Stimulated activated naive CD4-positive, alpha-beta T cell treated with Interleukin-2 at 50 U/mL for 16 hours (primary cell): Measurements from ENCODE around the gene KIAA0513.
A peak's percentile ranks its signal among the peaks of the same experiment; 100 is the strongest.

Source experiments
- DNase-seq: peaks from one replicate; lab custom pipeline; 2025; lab: John Stamatoyannopoulos, UW

KIAA0513 gene

GRCh38 chr16:85074225-85074914 lies 46.8 kb downstream of the KIAA0513 start:
- DNase-seq, result no peak

DNA sequence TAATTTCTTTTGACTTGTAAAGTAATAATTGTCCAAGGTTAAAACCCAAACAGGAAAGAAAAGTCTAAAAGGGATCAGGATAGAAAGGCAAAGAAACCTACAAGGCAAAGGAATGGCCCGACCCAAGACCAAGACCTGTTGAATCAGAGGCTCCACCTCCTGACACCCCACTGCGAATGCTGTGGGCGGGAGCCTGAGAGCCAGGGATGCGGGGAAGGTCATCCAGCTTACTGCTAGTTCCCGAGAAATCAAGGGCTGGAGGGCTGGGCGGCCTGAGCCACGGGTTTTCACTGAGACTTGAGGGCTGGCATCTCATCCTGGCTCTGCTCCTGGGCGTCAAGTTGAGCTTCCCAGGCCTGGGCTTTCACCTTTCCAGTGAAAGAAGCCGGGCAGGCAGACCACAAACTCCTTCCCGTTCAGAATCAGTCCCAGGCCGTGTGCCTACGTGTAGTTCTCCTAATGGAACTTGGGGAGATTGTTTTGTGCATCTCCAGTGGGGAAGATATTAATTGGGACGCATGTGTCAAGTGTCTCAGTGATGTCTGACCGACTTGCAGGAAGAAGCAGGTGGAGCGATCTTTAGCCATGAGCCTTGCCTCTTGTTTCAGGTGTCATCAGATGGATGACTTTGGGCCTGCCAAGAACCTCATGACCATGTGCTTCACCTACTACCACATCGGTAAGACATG lies 47.8 kb downstream of the KIAA0513 start:
- DNase-seq, result no peak

DNA sequence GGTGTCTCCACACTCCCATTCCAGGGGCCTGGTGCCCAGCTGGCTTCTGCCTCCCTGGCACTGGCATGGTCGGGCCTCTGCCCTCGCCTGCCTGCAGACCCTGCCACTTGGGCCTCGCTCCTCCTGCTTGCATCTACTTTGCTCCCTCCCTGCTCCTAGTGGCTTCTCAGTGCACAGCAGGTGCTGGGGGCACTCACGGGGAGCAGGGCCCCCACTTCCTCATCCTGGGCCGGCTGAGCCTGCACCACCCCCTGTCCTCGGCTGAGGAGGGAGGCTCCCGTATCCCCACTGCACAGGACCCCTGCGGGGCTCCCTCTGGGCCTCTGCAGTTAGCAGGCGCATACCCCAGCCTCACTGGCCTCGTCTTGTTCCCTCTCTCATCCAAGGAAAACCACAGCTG lies 49.4 kb downstream of the KIAA0513 start:
- no peak for DNase-seq

- no peak for DNase-seq
These were observed 50.1 kb downstream of the KIAA0513 start for GRCh38 chr16:85077576-85078125.

DNA sequence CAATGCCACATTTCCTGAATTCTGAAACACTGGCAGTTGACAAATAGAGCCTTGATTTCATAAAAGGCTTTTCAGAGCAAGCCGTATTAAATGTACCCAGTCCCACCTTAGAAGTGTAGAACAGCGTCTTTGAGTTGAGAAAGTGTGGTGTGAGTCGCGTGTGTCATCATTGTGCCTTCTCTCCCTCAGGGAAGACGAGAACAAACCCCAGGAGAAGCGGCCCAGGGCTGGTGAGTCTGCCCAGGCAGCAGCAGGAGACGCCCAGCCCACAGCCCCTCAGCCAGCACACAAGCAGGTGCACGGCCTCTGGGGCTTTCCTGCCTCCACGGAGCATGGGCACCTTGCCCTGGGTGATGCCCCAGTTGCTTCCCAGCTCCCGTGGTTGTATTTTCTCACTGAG lies 50.6 kb downstream of the KIAA0513 start:
- no peak for DNase-seq

DNA sequence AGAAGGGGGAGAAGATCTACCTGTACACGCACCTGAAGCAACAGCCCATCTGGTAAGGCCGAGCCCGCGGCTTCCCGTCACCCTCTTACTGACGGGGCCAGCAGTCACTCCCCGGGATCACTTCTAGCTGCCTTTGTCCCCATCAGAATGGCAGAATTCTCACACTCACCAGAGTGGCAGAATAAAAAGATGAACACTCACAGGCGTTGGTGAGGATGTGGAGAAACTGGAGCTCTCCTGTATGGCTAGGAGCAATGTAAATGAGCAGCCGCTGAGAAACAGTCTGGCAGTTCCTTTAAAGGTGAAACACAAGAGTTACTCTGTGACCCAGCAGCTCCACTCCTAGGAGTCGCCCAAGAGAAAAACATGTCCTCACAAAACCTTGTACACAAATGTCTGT lies 51.4 kb downstream of the KIAA0513 start:
- no peak for DNase-seq

DNA sequence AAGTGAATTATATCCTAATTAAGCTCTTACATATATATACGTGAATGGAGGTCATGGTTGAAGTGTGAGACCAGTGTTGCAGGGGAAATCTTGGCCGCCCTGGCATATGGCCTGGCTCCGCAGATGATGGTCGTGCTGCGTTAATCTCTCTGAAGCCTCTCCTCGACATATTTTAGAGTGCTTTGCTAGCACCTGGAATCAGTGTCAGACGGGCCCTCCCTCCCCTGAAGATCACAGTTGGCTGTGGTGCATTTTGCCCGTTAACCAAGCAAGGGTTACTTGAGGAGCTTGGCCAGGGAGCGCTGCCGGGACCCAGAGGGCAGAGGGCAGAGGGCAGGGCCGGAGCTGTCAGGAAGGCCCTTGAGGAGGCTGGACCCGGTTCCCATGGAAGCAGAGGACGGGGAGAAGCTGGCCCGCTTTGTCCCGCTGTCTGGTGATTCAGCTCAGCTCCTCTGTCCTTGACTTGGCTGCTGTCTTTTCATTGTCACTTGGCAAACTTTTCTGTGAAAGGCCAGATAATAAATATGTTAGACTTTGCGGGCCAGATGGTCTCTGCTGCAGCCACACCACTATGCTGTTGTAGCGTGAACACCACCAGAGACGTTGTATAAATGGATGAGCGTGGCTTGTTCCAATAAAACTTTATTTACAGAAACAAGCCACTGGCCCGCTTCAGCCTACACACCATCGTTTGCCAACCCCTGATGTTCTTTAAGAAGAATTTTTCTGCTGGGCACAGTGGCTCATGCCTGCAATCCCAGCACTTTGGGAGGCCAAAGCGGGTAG lies 52.4 kb downstream of the KIAA0513 start:
- no peak for DNase-seq

GRCh38 chr16:85081038-85081437 lies 53.4 kb downstream of the KIAA0513 start:
- no peak for DNase-seq

- DNase-seq, result no peak
These were observed 54.2 kb downstream of the KIAA0513 start for GRCh38 chr16:85081765-85082164.

DNA sequence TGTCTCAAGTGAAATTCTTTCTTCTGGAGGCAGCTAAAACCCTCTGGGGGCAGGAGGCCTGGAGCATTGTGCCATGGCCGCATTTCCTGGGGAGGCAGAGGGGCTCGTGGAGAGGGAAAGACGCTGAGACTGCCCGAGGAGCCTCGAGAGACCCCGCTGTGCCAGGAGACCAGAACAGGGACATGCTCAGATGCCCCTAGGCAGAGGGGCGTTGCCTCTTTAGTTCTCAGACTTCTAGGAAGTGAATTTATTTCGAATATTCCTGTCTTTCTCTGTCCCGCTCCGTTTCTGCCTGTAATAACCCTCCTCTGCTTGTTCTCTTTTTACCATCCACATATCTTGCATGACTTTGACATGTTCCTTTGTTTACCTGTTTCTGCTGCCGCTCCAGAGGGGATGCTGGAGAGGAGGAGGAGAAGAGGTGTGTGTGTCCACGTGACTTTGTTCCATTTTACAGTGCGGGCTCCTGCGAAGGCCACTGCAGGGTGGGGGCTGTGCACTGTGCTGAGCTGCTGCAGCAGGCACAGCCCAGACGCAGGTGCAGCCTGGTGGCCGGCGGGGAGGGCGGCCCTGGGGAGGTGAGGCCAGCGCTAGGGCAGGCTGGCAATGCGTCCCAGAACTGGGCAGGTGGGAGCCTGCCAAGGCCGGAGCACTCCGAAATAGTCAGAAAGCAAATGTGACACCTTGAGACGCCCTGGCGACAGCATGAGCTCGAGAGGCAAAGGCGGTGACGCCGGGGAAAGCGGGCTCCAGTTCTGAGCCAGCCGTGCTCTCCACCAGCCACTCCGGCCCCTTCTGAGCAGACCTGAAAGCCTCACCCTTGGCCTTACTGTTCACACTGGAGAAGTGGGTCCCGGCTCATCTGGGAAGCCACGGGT lies 54.8 kb downstream of the KIAA0513 start:
- DNase-seq, result no peak

DNA sequence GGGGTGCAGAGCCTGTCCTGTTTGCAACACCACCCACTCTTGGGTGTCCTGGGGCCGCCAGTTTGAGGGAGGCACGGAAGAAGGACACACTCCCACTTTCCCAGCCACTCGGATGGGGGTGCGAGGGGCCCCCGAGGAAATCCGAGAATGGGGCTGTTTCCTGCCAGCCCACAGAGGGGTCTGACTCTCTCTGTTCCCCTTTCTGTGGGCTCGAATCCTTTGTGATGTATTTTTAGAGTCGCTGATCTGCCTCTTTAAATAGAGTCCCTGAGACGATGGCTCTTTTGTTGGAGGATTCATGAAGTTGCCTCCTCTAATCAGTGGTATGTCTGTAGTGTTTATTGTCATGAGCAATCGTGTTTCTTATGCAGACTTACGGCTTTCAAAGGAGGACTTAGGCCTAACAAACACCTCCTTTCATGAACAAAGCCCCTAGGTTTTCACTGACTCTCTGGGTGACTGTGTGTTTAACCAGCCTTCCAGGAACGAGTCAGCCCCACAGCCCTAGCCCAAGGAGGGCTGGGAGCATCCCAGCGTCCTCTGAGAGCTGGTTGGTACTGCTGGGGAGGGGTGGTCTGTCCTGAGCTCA lies 55.5 kb downstream of the KIAA0513 start:
- DNase-seq, result no peak

DNA sequence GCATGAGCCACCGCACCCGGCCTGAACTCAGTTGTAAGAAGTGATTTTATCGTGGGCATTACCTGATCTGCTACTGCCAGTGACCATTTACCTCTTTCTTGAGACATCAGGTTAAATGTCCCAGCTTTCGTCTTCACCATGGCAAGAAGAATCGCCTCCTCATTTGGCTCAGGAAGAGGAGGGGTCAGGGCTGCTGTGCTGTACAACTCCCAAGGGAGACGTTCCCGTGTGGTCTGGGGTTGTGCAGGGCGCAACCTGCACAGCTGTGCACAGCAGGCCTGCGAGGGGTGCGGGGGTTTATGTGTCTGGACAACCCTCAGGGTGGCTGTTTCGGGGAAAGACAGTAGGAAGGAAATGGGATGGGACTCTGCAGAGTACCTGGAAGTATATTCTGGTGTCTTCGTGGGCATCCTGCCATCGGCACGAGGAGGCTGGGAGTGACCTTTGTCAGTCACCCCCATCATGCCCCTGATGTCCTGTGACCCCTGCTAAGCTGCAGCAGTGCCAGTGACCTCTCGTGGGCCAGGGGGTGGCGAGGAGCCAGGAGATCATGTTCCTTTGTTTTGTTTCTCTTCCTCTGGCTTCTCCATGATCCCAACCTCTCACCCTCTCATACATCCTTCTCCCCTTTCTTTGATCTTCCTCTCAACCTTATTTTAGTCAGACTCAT lies 57.4 kb downstream of the KIAA0513 start:
- DNase-seq, result no peak

- DNase-seq, result no peak
These were observed 58.1 kb downstream of the KIAA0513 start for GRCh38 chr16:85085721-85086120.

DNA sequence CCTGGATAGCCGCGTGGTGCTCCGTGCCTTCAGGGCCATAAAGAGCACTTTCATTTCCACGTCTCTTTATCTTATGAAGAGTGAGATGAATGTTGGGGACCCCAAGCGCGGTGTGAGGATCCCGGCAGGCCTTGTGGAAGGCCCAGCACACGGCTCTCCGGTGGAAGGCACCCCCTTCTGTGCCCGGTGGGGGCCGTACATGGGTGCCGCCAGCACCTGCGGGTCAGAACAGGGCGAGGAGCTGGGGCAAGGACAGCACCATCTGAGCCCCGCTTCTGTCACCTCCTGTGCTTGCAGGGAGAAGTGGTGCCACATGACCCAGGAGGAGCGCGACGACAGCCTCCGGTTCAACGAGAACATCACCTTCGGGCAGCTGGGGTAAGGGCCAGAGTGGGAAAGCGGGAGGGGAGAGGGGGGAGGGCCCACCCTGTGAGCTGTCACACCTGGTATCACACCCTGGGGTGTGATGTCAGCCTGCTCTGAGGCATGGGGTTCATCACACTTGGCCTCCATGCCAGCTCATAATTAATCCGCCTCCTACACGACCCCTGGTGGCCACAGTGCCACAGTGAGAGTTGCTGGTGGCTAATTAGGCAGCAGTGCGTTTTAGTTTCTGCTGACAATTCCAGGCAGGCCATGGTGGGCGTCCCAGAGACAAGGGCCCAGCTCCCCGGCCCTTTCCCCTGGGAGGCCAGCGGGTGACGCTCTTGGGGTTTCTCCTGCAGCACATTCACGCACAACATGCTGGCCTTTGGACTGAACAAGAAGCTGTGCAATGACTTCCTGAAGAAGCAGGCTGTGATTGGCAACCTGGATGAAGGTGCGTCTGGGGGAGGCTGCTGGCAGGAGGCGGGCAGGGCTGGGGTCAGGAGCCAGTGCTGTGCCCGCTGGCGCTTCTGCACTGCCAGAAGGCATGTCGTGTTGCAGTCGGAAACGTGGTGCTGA lies 59.0 kb downstream of the KIAA0513 start:
- peak; percentile 74 for DNase-seq

DNA sequence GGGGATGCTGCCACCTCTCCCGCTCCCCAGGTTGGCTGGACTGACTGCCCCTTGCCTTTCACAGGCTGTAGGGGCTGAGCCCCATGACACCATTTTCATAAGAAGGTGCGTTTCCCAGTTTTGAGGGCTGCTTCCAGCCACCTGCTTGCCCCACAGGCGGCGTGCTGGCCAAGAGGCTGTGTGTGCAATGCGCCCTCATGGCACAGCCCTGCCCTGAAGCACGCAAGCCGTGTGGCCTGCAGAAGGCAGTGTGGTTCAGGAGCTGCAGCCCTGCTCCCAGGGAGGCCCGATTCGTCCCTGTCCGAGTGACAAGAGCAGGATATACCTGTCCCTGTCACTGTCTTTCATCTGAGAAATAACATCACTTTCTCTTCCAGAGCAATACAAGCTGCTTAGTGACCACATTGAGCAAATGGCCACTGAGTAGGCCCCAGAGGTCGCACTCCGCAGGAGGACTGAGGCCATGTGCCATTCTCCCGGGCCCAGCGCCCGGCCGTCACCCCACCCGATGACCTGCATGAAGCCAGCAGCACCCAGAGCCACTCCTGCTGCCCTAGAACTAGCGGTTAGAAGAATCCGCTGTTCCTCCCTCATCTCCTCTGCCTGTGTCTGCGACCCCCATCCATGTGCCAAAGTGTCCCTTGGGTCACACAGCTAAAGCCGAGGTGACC lies 60.4 kb downstream of the KIAA0513 start:
- DNase-seq, result no peak

DNA sequence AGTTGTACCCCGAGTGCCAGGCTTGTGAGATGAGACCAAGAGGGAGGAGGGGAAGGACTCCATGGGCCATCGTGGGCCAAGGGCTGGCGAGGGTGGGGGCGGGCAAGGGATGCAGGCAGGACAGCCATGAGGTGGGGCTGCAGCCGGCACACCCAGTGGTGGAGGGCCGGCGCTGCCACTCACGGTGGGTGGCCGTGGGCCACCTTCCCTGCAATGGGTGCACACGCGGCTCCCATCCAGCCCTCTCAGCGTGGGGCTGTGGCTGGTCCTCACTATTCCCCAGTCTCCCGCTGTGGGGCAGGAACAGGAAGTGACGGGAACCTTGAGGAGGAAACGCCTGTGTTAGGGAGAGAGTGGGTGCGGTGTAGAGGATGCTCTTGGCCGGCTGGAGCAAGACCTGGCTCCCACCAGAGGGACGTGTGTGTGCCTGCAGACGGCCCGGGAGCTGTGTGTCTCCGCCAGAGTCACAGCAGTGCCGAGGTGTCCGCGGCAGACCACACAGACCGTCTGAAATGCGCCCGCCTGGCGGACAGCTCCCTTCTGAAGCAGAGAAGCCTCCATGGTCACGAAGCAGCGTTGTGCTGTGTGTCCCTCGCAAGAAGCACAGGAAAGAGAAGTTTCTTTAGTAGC lies 61.1 kb downstream of the KIAA0513 start:
- no peak for DNase-seq

DNA sequence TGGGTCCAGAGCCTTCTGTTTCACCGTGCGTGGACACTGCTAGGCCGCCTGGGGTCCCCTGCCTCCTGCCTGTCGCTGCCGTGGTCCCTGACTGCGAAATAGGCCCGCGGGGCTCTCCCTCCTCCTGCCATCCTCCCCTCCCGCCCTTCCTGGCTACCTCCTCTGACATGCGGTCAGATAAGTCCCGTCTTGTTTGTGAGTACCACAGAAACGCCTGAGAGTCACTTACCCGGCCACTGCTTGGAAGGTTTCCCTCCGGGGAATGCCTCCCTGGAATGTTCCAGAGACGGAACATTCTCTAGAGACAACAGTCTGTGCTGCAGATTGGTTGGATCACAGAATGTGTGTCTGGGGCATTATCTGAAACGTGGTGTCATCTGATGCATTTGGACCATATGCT lies 61.9 kb downstream of the KIAA0513 start:
- DNase-seq, result no peak

DNA sequence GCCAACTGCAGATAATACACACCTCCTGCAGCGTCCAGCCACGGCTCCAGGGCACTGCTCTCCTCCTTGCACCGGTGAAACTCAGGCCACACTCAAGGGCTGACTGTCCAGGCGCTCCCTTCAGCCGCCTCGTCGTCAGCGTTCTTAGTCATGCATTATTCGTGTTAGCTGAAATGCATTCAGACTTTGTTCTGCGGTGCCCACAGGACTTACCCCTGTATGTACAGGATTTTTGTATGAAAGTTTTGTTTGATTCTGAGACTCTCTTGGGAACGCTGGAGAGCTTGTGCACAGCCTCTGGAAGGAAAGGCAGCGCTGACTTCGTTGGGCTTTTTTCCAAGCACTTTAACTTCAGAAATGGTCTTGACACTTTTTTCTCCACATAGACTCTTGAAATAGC lies 62.6 kb downstream of the KIAA0513 start:
- no peak for DNase-seq
